OCI-LY1 (cell line): ENCODE data around the gene PTPRG.

ENCODE experiments used
- EZH2 ChIP-seq: fragments of 200-600 bp; sonication (generic), shearing (Covaris generic); IDR thresholded peaks from 2 replicates; pipeline ENCODE4 v1.8.0; 2017; ENCODE audit warnings: borderline replicate concordance, mixed run types, mild to moderate bottlenecking, antibody characterized with exemption, low read length, moderate library complexity, mixed read lengths
- TF ChIP-seq, protein P1 (sequence below): fragments of 200-600 bp; sonication (generic), shearing (Covaris generic); IDR thresholded peaks from 2 replicates; pipeline ENCODE4 v1.5.1; 2017; ENCODE audit warnings: mild to moderate bottlenecking, antibody characterized with exemption, low read length, moderate library complexity, mixed read lengths

DNA sequence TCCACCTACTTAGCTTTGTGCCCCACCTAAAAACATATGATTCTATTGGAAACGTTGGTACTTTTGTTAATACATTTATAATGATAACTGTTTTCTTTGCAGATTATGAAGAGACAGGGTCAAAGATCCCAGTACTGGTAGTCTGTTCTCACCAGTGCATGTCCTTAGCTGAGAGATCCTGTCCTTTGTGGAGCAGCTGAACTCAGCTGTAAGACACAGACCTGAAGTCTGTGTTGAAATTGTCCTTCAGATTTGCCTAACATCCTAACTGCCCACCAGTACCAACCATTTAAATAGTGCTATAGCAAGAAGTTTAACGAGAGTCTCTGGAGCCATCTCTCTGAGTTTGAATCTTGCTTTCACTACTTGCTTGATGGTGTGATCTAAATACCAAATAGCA is 413.3 kb downstream of the PTPRG start:
- TF ChIP-seq, protein P1, sequence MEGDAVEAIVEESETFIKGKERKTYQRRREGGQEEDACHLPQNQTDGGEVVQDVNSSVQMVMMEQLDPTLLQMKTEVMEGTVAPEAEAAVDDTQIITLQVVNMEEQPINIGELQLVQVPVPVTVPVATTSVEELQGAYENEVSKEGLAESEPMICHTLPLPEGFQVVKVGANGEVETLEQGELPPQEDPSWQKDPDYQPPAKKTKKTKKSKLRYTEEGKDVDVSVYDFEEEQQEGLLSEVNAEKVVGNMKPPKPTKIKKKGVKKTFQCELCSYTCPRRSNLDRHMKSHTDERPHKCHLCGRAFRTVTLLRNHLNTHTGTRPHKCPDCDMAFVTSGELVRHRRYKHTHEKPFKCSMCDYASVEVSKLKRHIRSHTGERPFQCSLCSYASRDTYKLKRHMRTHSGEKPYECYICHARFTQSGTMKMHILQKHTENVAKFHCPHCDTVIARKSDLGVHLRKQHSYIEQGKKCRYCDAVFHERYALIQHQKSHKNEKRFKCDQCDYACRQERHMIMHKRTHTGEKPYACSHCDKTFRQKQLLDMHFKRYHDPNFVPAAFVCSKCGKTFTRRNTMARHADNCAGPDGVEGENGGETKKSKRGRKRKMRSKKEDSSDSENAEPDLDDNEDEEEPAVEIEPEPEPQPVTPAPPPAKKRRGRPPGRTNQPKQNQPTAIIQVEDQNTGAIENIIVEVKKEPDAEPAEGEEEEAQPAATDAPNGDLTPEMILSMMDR = no peak
- TF ChIP-seq EZH2 = no peak
